Endothelial cell of umbilical vein (primary cell): ENCODE results near the gene TOP1. TPM values are rescaled to one million over a fixed set of nuclear protein-coding genes. Genes with fewer than 3 reads are reported as not detected.
A peak's percentile ranks its signal among the peaks of the same experiment; 100 is the strongest.

ENCODE experiments used
- BruUV-seq: library from RNA; stranded (reverse); fragments of 400-500 nt; replicated peaks from 2 replicates; lab custom pipeline; 2021; lab: Mats Ljungman, UMichigan
- CTCF ChIA-PET: fragments of 300-600, 350-600 bp; sonication (Branson Sonifier 250); formaldehyde crosslinking; loops from one replicate; lab custom pipeline; 2021; ENCODE audit warnings: antibody characterized with exemption, inconsistent platforms; lab: Charles Lee
- POLR2A ChIA-PET: fragments of 300-600, 350-600 bp; sonication (Branson Sonifier 250); formaldehyde crosslinking; loops from one replicate; lab custom pipeline; 2021; ENCODE audit warnings: antibody characterized with exemption, inconsistent platforms; lab: Charles Lee
- DNase-seq: peaks from one replicate; pipeline ENCODE4 v3.0.0-alpha.2; 2011; ENCODE audit warnings: low read depth, low spot score
- FAIRE-seq: peaks from 2 replicates; lab custom pipeline; 2011; peaks lifted over from hg19 to GRCh38; lab: Jason Lieb, UNC
- H2AFZ ChIP-seq: 2 replicates; pipeline ENCODE4 v1.6.0; 2012; ENCODE audit warnings: low read depth, low read length, control low read depth, inconsistent platforms
- H3K27ac ChIP-seq: 2 replicates; pipeline ENCODE4 v1.5.1; 2011; ENCODE audit warnings: low read depth, mild to moderate bottlenecking, control low read depth, low read length, moderate library complexity; ENCODE audit not compliant: insufficient read depth
- H3K27me3 ChIP-seq, 2 experiments: 2 replicates each; pipeline versions ENCODE4 v1.6.0 to v1.6.1; 2011; ENCODE audit warnings: low read length in 2 of 2, mixed read lengths in 1 of 2; ENCODE audit not compliant: control insufficient read depth in 2 of 2, insufficient read depth in 2 of 2
- H3K36me3 ChIP-seq, 2 experiments: 2 replicates in 1 of 2; 3 replicates in 1 of 2; pipeline ENCODE4 v1.5.1; 2011; ENCODE audit warnings: low read length in 2 of 2, mild to moderate bottlenecking in 1 of 2, moderate library complexity in 1 of 2; ENCODE audit not compliant: control insufficient read depth in 2 of 2, insufficient read depth in 2 of 2; ENCODE audit errors: extremely low read depth in 1 of 2
- H3K4me1 ChIP-seq: 3 replicates; pipeline ENCODE4 v1.5.1; 2011; ENCODE audit warnings: mild to moderate bottlenecking, low read length; ENCODE audit not compliant: control insufficient read depth, insufficient read depth; ENCODE audit errors: extremely low read depth
- H3K4me2 ChIP-seq: 2 replicates; pipeline ENCODE4 v1.6.1; 2011; ENCODE audit warnings: low read length, control low read depth, mixed read lengths; ENCODE audit not compliant: insufficient read depth
- H3K4me3 ChIP-seq, 3 experiments: fragments of 200-600 bp in 1 of 3; sonication (generic), shearing (Covaris generic) in 1 of 3; replicated peaks in 1 of 3; 2 replicates each; pipeline ENCODE4 v1.5.1; 2011 to 2016; ENCODE audit warnings: control low read depth in 3 of 3, low read length in 3 of 3, mild to moderate bottlenecking in 2 of 3, inconsistent platforms in 1 of 3, low read depth in 1 of 3, moderate library complexity in 1 of 3; ENCODE audit not compliant: insufficient read depth in 1 of 3
- H3K79me2 ChIP-seq: 2 replicates; pipeline ENCODE4 v1.6.0; 2012; ENCODE audit warnings: low read length, inconsistent platforms; ENCODE audit not compliant: control insufficient read depth, insufficient read depth
- H3K9ac ChIP-seq: replicated peaks from 2 replicates; pipeline ENCODE3; 2011; ENCODE audit warnings: low read length, control low read depth; ENCODE audit not compliant: insufficient read depth; ENCODE audit errors: extremely low read depth
- H3K9me1 ChIP-seq: replicated peaks from 3 replicates; pipeline ENCODE4 v1.6.0; 2011; ENCODE audit warnings: mild to moderate bottlenecking, low read length; ENCODE audit not compliant: control insufficient read depth, insufficient read depth; ENCODE audit errors: extremely low read depth
- H3K9me3 ChIP-seq: replicated peaks from 2 replicates; pipeline ENCODE4 v1.5.1; 2012; ENCODE audit warnings: low read length, inconsistent platforms; ENCODE audit not compliant: control insufficient read depth, insufficient read depth
- H4K20me1 ChIP-seq: replicated peaks from 2 replicates; pipeline ENCODE3; 2011; ENCODE audit warnings: mild to moderate bottlenecking, low read length; ENCODE audit not compliant: control insufficient read depth, insufficient read depth; ENCODE audit errors: extremely low read depth
- POLR2A ChIP-seq: IDR thresholded peaks from 2 replicates; pipeline ENCODE4 v1.6.1; 2012; ENCODE audit warnings: low read depth, mild to moderate bottlenecking, control low read depth, low read length
- dilution Hi-C: fragments of 300-500 bp; cut with MboI; formaldehyde crosslinking; loops from one replicate; pipeline ENCODE4 v1.15.0; 2019; ENCODE audit warnings: low sequenced_read_pairs; ENCODE audit not compliant: extremely low pct_ligation_motif_present
- intact Hi-C: fragments of 100-400 bp; cut with micrococcal nuclease; formaldehyde crosslinking; loops from one replicate; pipeline ENCODE4 v1.10.0; 2022
- polyA plus RNA-seq, 4 experiments: library from polyadenylated mRNA; depleted of rRNA in 3 of 4; stranded (reverse) in 3 of 4; unstranded in 1 of 4; fragments of >200 nt; gene quantifications; 2 replicates each; pipeline versions ENCODE4 v1.2.1 to v1.2.3, GENCODE V29; 2011 to 2012; ENCODE audit warnings: missing spikeins in 1 of 4
- total RNA-seq: library from RNA; stranded (reverse); gene quantifications from 2 replicates; pipeline ENCODE4 v1.2.3, GENCODE V29; 2021
- TF ChIP-seq, protein P1 (sequence below), 2 donors: IDR thresholded peaks; 1 replicate in 1 of 2; 2 replicates in 1 of 2; pipeline ENCODE4 v1.5.1; 2011; ENCODE audit warnings: low read length in 2 of 2, mild to moderate bottlenecking in 2 of 2, moderate library complexity in 2 of 2, control low read depth in 1 of 2, inconsistent platforms in 1 of 2, low read depth in 1 of 2; ENCODE audit not compliant: insufficient read depth in 1 of 2; ENCODE audit errors: extremely low read depth in 1 of 2

TOP1 gene
- total and polyA plus RNA-seq, 2 donors (not counting 3 experiments of a cell fraction or from before 2014, with no cell fraction given): 7.0 to 77.4 TPM

DNA sequence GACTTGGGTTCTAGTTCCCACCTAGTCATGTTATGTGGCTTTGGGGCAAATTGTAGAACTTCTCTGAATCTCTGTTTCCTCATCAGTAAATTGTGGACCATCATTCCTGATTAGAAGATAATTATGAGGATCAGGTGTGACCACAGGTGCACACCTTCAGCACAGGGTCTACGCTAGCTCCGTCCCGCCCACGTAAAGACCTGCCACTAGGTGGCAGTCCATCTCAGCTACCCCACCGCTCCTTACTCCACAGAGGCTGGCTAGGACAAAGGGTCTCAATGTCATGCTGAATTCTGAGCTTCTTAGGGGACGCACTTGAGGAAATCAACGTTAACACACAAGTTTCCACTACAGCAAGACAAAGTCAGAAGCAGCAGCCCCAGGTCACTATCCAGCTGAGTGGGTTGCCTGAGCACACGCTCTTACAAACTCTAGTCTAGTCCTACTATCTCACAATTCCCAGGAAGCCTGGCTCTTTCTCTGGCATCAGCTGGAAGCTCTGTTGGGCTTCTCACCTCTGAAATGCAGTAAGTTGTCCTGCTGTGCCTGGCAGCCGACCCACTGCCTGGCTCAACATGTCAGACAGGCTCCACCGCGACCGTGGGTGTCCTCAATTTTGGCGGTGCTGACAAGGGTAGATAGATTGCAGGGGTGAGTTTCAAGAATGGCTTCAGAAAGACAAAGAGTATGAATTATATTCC lies 106.7 kb downstream of the TOP1 start:
- BruUV-seq: no TSS peak
- H3K79me2 ChIP-seq: peaks cover 28% of the 10 kb centered on the region
- H4K20me1 ChIP-seq: no peaks in the 10 kb centered on the region
- peak; percentile 53 for DNase-seq
- no peak for TF ChIP-seq POLR2A
- TF ChIP-seq, protein P1, sequence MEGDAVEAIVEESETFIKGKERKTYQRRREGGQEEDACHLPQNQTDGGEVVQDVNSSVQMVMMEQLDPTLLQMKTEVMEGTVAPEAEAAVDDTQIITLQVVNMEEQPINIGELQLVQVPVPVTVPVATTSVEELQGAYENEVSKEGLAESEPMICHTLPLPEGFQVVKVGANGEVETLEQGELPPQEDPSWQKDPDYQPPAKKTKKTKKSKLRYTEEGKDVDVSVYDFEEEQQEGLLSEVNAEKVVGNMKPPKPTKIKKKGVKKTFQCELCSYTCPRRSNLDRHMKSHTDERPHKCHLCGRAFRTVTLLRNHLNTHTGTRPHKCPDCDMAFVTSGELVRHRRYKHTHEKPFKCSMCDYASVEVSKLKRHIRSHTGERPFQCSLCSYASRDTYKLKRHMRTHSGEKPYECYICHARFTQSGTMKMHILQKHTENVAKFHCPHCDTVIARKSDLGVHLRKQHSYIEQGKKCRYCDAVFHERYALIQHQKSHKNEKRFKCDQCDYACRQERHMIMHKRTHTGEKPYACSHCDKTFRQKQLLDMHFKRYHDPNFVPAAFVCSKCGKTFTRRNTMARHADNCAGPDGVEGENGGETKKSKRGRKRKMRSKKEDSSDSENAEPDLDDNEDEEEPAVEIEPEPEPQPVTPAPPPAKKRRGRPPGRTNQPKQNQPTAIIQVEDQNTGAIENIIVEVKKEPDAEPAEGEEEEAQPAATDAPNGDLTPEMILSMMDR (IDR thresholded peaks at IDR 0.05; ENCODE audit: extremely low read depth in 1 of 2, insufficient read depth in 1 of 2, low read depth in 1 of 2, low read length in 2 of 2): peak; percentile 86 to 87
- H2AFZ ChIP-seq: no peak overlapping the region
- no peaks in the 10 kb centered on the region for H3K27me3 ChIP-seq
- H3K4me2 ChIP-seq: no peak overlapping the region
- no peaks in the 10 kb centered on the region for H3K9me3 ChIP-seq
- intact Hi-C loops (loop anchor here (1.0 to 5.0 kb wide), 4 partner anchors 37 to 482 kb away; partner anchors contain the start of gene CHD6), dilution Hi-C loops (no loop called here)
- FAIRE-seq: peak; percentile 76
- POLR2A ChIA-PET: interaction anchor here (0.7 kb wide), 1 partner anchor 12 kb away, joined by 3 read pairs; no protein-coding TSS in a partner anchor
- H3K4me3 ChIP-seq: no peak overlapping the region
- H3K9me1 ChIP-seq: no peaks in the 10 kb centered on the region
- H3K4me1 ChIP-seq: peaks cover 22% of the 10 kb centered on the region
- H3K36me3 ChIP-seq: no peaks in the 10 kb centered on the region
- CTCF ChIA-PET: interaction anchor here (0.6 to 5.9 kb wide), 50 partner anchors 9 to 300 kb away, joined by 3 to 126 read pairs (median 4); partner anchors contain the start of gene LPIN3
- H3K27ac ChIP-seq: no peak overlapping the region
- H3K9ac ChIP-seq: no peak overlapping the region
